HG03520 (cell line): ENCODE data around the gene EME2.

Experiments used
- ATAC-seq: cut with Tn5 transposase; IDR thresholded peaks from one replicate; pipeline ENCODE4 v1.9.1; 2021; ENCODE audit warnings: mild to moderate bottlenecking, moderate library complexity; ENCODE audit not compliant: unreplicated experiment

The EME2 gene

DNA sequence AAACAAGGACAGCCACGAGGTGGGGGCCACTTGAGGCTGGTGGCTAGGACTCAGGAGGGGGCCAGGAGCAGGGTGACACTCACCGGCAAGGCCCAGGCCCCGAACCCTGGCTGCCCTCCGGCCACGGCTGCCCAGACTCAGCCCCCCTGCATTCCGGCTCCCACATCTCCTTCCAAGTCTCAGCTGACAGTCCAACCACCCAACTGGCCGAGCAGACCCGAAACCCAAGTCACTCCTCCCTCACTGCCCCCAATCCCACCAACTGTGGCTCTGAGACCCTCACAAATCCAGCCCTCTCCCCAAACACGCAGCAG is 44.6 kb downstream of the EME2 start:
- no peak for ATAC-seq

DNA sequence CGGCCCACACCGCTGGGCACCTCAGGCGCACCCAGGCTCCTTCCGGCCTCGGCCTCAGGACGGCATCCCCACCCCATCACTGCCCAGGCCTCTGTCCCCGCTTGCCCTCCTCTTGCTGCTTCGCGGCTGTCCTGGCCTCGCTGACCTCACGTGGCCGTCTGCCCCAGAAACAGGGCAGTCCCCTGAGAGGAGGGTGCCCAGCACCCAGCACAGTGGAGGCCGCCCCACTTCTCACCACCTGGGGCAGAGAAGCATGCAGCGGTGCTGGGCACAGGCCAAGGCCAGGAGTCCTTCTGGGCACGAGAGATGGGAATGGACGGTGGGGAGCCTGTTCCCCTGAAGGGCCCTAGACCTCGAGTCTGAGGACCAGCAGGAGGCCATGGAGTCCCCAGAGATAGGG is 45.1 kb downstream of the EME2 start:
- no peak for ATAC-seq

DNA sequence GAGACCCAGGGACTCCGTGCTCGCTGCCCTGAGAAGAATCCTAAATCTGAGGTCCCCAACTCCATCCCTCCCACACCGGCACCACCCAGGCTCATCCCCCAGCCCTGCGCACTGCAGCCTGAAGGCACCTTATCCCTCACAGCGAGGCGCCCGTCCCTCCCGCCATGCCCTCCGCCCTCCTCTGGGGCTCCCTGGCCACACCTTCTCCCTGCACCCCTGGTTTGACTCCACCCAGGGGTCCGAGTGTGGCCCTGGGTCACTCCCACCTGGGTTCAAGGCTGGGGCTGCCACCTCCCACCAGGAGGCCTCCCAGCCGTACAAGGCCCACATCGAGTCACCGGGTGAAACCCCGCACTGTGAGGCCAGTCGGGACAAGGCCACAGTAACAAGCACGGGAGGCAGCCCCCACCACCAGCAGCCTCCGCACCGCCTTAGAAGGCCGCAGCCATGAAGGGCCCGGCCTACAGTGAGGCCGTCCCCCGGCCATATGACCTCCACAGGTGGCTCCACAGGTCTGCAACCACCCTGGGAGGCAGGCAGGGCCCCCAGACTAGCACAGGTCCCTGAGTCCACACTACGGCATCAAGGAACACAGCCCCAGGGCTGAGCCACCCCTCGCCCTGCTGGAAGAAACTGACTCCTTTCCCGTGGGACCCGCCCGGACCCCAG is 45.7 kb downstream of the EME2 start:
- no peak for ATAC-seq

DNA sequence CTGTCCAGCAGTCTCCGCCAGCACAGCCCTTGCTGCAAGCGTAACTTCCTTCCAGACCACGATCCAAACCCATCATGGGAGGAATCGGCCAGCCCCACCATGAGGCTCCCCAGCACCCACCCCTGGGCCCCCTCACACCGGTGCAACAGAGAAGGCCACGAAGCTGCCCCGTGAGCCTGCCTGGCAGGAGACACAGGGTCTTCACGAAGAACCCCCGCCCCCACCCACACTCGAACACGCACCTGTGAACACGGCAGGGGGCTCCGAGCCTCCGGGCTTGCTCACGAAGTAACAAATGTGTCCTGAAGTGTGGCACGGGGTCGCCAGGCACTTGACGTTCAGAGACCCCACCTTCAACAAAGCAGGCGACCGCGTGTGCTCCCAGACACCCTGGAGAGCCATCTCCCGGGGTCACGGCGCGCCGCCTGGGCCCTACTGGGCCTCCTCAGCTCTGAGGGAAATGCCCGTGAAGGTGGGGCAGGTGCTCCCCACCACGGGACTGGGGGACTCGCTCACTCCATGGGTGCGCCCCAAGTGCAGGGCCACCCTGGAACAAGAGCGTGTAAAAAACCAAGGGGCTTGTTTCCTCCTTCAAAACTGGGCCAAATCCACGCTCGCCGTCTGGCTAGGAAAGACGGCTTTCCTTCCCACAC is 46.4 kb downstream of the EME2 start:
- no peak for ATAC-seq

DNA sequence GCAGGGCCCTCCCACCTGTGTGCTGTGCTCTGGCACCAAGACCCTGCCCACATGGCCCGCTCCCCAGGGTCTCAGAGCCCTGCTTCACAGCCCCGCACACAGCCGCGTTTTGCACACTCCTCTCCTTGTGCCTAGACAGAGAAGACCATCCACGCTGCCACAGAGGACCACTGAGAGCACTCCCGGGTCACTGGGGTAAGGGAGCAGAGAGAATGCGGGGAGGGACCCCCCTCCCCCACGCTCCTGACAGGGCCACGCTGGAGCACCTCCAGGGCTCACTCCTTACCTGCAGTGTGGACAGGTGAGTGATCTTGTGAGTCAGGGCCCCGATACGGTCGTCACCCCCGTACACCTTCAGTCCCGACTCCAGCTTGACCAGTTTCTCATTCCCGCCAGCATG is 47.0 kb downstream of the EME2 start:
- no peak for ATAC-seq

DNA sequence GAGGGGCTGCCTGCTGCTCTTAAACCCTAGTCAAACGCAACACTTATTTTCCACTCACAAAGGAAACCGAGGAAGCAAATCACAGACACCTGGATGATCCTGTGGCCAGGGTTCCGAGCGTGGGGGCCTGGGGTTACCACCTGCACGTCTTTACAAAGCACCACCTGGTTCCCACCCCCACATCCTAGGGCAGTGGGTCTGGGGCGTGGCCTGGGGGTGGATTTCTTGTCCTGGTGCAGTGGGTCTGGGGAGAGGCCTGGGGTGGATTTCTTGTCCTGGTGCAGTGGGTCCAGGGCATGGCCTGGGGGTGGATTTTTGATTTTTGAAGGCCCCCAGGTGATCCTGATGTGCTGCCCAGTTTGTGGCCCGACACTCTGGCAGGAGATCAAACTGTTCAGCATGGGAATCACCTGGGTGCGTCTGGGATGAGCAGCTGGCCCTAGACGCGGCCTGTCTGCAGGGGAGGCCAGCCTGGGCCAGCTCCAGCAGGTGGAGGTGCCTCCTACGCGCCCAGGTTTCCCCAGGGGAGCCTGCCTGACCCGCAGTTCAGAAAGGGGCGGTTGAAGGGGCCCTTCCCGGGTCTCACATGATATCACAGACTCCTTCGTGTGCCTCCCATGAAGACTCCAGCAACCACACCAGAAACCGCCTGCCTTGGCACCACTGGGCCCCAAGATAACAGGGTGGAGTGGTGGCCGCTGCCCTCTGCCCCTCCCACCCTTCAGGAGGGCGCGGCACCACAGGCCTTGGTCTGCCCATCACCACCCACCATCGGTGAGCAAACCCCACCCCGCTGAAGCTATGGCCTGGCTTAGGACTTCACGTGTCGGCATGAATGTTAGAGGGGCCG is 47.7 kb downstream of the EME2 start:
- ATAC-seq: no peak

DNA sequence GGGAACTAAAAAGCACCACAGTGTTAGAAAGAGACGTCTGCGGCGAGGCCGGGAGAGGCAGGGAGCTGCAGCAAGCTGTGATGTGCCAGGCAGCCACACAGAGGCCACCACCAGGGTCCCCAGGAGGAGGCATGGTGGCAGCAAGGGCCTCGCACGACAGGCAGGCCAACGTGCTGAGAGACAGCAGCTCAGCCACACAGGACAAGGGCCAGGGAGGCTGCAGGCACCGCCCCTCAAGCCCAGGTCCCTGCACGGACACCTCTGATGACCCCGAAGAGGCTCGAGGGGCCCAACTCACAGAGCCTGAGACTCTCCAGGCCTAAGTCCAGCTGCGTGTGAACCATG is 48.3 kb downstream of the EME2 start:
- no peak for ATAC-seq

DNA sequence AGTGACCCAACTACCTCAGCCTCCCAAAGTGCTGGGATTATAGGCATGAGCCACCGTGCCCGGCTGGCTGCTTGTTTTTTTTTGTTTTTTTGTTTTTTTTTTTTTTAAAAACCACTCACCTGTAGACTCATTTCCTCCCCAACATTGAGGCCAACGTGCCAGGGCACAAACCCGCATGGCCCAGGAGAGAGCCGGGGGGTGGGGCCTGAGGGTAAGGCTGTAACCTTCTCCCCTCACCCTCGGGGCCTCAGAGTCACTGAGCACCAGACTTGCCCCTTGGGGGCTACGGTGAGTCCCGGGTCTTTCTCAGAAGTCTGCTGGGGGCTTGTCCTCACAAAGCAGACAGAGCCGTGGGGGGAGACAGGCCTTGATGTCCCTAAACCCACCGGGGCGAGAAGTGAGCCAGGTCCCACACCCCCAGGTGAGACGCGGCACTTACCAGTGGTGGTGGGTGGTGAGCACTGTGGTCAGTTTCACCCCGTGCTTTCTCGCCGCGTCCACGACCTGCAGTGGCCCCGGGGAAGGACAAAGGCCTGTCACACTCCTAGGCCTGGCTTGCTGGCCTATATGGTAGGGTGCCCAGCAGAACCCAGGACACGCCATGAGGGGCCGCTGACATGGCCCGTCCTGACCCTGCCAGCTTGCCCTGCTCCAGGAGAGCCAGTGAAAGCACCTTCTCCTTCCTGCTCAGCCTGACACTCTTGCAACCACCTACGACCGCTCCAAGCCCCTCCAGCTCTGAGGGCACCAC is 49.4 kb downstream of the EME2 start:
- no peak for ATAC-seq

DNA sequence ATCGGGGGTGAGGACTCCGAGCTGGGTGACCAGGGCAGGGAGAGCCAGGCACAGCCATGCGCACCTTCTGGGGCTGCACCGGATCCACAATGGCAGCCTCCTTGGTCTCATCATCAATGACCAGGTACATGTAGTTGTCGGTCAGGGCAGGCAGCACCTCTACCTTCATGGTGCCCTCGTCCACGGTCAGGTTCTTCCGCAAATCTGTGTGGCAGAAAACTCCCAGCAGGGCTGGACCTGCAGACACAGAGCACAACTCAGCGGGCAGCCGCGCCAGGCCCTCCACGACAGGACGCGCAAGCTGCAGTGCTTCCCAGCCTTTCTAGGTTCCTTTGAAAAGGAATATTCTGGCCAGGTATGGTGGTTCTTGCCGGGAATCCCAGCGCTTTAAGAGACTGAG is 50.2 kb downstream of the EME2 start:
- no peak for ATAC-seq

DNA sequence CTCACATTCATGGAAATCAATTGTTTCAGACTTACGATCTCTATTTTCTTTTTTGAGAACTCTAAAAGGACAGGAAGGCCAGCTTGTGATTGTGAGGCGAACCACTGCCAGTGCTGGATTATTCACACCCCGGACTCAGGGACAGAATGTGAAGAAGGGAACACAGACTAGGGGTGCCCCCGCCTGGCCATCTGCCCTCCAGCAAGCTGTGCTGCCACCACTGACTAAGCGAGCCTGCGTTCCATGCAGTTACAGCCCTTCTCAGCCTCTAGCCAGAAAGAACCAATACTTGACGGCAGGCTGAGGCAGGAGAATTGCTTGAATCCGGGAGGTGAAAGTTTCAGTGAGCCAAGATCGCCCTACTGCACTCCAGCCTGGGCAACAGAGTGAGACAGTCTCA is 51.2 kb downstream of the EME2 start:
- ATAC-seq: no peak

DNA sequence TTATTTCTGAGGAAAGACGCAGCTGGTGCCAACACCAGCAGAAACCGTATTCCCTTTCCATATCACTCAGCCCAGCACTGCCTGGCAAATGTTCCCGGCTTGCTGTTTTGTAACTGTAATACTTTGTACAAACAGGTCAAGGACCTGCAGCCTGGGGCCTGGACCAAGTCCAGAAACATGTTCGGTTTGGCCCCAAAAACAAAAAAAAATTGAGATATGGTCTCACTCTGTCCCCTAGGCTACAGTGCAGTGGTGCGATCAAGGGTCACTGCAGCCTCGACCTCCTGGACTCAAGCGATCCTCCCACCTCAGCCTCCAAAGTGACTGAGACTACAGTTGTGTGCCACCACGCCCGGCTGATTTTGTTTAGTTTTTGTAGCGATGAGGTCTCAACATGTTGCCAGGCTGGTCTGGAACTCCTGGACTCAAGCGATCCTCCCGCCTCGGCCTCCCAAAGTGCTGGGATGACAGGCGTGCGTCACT is 52.8 kb downstream of the EME2 start:
- no peak for ATAC-seq
